ENCODE data around the gene OR9K2.

Gene OR9K2

GRCh38 chr12:55126106-55126505, at the start of gene OR9K2:
OR9K2 (plus strand) TSS chr12:55126406; CDS start chr12:55129835, 3,429 bp downstream.
- TF ChIP-seq GATA2 (IDR thresholded peaks at IDR 0.05; ENCODE audit: low read depth, low read length), result no peak
- TF ChIP-seq GATA3 (IDR thresholded peaks at IDR 0.05; ENCODE audit: low read depth, low read length), result no peak

- TF ChIP-seq GATA3 (IDR thresholded peaks at IDR 0.05; ENCODE audit: low read depth, low read length) (no peak), GATA2 (IDR thresholded peaks at IDR 0.05; ENCODE audit: low read depth, low read length) (no peak)
Observed at GRCh38 chr12:55092579-55092978, 33.6 kb upstream of the OR9K2 start.

GRCh38 chr12:55112378-55112875, 13.8 kb upstream of the OR9K2 start:
- no peak for TF ChIP-seq GATA3 (IDR thresholded peaks at IDR 0.05; ENCODE audit: low read depth, low read length)
- no peak for TF ChIP-seq GATA2 (IDR thresholded peaks at IDR 0.05; ENCODE audit: low read depth, low read length)

GRCh38 chr12:55116152-55116551, 10.1 kb upstream of the OR9K2 start:
- TF ChIP-seq GATA2 (IDR thresholded peaks at IDR 0.05; ENCODE audit: low read depth, low read length) (no peak), GATA3 (IDR thresholded peaks at IDR 0.05; ENCODE audit: low read depth, low read length) (no peak)

- TF ChIP-seq GATA2 (IDR thresholded peaks at IDR 0.05; ENCODE audit: low read depth, low read length) (no peak), GATA3 (IDR thresholded peaks at IDR 0.05; ENCODE audit: low read depth, low read length) (no peak)
Observed at GRCh38 chr12:55132816-55133215, 6.6 kb downstream of the OR9K2 start.

GRCh38 chr12:55142669-55143565, 16.7 kb downstream of the OR9K2 start:
- TF ChIP-seq GATA3 (IDR thresholded peaks at IDR 0.05; ENCODE audit: low read depth, low read length) (no peak), GATA2 (IDR thresholded peaks at IDR 0.05; ENCODE audit: low read depth, low read length) (no peak)

- no peak for TF ChIP-seq GATA3 (IDR thresholded peaks at IDR 0.05; ENCODE audit: low read depth, low read length)
- no peak for TF ChIP-seq GATA2 (IDR thresholded peaks at IDR 0.05; ENCODE audit: low read depth, low read length)
Observed at GRCh38 chr12:55143566-55143870, 17.3 kb downstream of the OR9K2 start.

- TF ChIP-seq GATA2 (IDR thresholded peaks at IDR 0.05; ENCODE audit: low read depth, low read length) (no peak), GATA3 (IDR thresholded peaks at IDR 0.05; ENCODE audit: low read depth, low read length) (no peak)
Observed at GRCh38 chr12:55171445-55171844, 45.2 kb downstream of the OR9K2 start.

GRCh38 chr12:55172686-55173085, 46.5 kb downstream of the OR9K2 start:
- TF ChIP-seq GATA2 (IDR thresholded peaks at IDR 0.05; ENCODE audit: low read depth, low read length) (no peak), GATA3 (IDR thresholded peaks at IDR 0.05; ENCODE audit: low read depth, low read length) (no peak)

GRCh38 chr12:55173456-55173855, 47.2 kb downstream of the OR9K2 start:
- TF ChIP-seq GATA3 (IDR thresholded peaks at IDR 0.05; ENCODE audit: low read depth, low read length), result no peak
- TF ChIP-seq GATA2 (IDR thresholded peaks at IDR 0.05; ENCODE audit: low read depth, low read length), result no peak
